WTC11 (cell line): ENCODE results near the gene LRSAM1.

Experiments
- CBFB ChIP-seq: sonication (generic); formaldehyde crosslinking; IDR thresholded peaks from 2 replicates; pipeline ENCODE4 v1.8.1; 2022; ENCODE audit warnings: mild to moderate bottlenecking, low read depth, missing genetic modification reagents
- CREM ChIP-seq: sonication (generic); formaldehyde crosslinking; IDR thresholded peaks from 2 replicates; pipeline ENCODE4 v1.8.1; 2022; ENCODE audit warnings: mild to moderate bottlenecking, missing genetic modification reagents, moderate library complexity
- ESRRA ChIP-seq: sonication (generic); formaldehyde crosslinking; IDR thresholded peaks from 2 replicates; pipeline ENCODE4 v1.8.1; 2022; ENCODE audit warnings: mild to moderate bottlenecking, missing genetic modification reagents, borderline replicate concordance
- FOXK1 ChIP-seq: sonication (generic); formaldehyde crosslinking; IDR thresholded peaks from 2 replicates; pipeline ENCODE4 v1.8.0; 2022; ENCODE audit warnings: mild to moderate bottlenecking, moderate library complexity, missing genetic modification reagents
- JUN ChIP-seq: sonication (generic); formaldehyde crosslinking; IDR thresholded peaks from 2 replicates; pipeline ENCODE4 v1.8.0; 2023; ENCODE audit warnings: mild to moderate bottlenecking, missing genetic modification reagents
- NFE2L1 ChIP-seq: sonication (generic); formaldehyde crosslinking; IDR thresholded peaks from 2 replicates; pipeline ENCODE4 v1.8.1; 2023; ENCODE audit warnings: missing genetic modification reagents
- TEAD1 ChIP-seq: sonication (generic); formaldehyde crosslinking; IDR thresholded peaks from 2 replicates; pipeline ENCODE4 v1.8.0; 2022; ENCODE audit warnings: mild to moderate bottlenecking, missing genetic modification reagents
- ZBTB21 ChIP-seq: sonication (generic); formaldehyde crosslinking; IDR thresholded peaks from 2 replicates; pipeline ENCODE4 v1.8.1; 2023; ENCODE audit warnings: mild to moderate bottlenecking, missing genetic modification reagents, borderline replicate concordance
- ZNF263 ChIP-seq: sonication (generic); formaldehyde crosslinking; IDR thresholded peaks from 2 replicates; pipeline ENCODE4 v1.8.1; 2022; ENCODE audit warnings: low read depth, mild to moderate bottlenecking, moderate library complexity, missing genetic modification reagents
- TF ChIP-seq, protein P1 (sequence below): sonication (generic); formaldehyde crosslinking; IDR thresholded peaks from 2 replicates; pipeline ENCODE4 v1.8.1; 2023; ENCODE audit warnings: mild to moderate bottlenecking, moderate library complexity, missing genetic modification reagents
- TF ChIP-seq, protein P2 (sequence below): sonication (generic); formaldehyde crosslinking; IDR thresholded peaks from 2 replicates; pipeline ENCODE4 v1.8.1; 2023; ENCODE audit warnings: mild to moderate bottlenecking, missing genetic modification reagents
- TF ChIP-seq, protein P3 (sequence below): sonication (generic); formaldehyde crosslinking; IDR thresholded peaks from 2 replicates; pipeline ENCODE4 v1.8.1; 2023; ENCODE audit warnings: mild to moderate bottlenecking, missing genetic modification reagents, moderate library complexity
- TF ChIP-seq, protein P4 (sequence below): fragments of 200-600 bp; IDR thresholded peaks from 2 replicates; pipeline ENCODE4 v1.8.0; 2022; ENCODE audit warnings: antibody characterized with exemption
- TF ChIP-seq, protein P5 (sequence below): sonication (generic); formaldehyde crosslinking; IDR thresholded peaks from 2 replicates; pipeline ENCODE4 v1.8.0; 2023; ENCODE audit warnings: missing genetic modification reagents, mild to moderate bottlenecking, borderline replicate concordance

DNA sequence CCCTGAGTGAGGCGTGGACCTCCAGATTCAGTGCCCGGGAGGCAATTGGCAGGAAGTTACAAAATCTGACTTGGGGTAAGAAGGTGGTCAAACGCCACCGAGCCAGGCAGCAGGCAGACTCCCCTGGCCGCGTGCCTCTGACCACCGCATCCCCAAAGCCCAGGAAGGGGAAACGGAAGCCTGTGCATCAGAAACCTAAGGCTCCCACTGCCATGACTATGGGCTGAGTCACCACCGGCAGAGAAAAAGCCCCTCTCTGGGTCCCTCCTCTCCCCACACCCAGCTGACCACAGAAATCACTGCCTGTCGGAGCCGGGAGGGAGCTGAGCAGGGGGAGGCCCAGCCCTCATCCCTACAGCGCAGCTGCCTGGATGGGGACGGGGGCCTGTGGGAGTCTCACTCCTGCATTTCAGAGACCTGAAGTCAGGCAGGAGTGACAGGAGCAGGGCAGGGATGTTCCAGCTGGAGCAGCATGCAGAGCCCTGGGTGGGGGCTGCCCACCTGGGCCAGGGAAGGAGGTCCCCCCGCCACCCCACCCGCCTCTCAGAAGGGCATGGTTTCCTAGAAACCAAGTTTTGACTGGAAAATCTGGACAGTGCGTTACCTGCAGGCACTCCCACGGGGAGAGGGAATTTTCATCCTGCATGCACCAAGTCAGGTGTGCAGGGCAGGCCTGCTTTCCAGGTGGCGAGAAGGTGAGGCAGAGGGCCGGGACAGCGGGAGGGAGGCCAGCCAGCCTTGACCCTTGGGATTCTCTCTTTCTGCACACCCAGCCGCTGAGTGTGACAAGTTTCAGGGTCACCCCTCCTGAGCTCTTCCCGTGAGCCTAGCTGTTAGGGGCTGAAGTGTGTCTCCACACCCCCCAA lies 68.2 kb downstream of the LRSAM1 start:
- no peak for TF ChIP-seq ZNF263 (CRISPR knock-in tag)
- TF ChIP-seq JUN (CRISPR knock-in tag), result no peak
- TF ChIP-seq, protein P1, sequence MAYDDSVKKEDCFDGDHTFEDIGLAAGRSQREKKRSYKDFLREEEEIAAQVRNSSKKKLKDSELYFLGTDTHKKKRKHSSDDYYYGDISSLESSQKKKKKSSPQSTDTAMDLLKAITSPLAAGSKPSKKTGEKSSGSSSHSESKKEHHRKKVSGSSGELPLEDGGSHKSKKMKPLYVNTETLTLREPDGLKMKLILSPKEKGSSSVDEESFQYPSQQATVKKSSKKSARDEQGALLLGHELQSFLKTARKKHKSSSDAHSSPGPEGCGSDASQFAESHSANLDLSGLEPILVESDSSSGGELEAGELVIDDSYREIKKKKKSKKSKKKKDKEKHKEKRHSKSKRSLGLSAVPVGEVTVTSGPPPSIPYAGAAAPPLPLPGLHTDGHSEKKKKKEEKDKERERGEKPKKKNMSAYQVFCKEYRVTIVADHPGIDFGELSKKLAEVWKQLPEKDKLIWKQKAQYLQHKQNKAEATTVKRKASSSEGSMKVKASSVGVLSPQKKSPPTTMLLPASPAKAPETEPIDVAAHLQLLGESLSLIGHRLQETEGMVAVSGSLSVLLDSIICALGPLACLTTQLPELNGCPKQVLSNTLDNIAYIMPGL (CRISPR knock-in tag), result no peak
- TF ChIP-seq, protein P2, sequence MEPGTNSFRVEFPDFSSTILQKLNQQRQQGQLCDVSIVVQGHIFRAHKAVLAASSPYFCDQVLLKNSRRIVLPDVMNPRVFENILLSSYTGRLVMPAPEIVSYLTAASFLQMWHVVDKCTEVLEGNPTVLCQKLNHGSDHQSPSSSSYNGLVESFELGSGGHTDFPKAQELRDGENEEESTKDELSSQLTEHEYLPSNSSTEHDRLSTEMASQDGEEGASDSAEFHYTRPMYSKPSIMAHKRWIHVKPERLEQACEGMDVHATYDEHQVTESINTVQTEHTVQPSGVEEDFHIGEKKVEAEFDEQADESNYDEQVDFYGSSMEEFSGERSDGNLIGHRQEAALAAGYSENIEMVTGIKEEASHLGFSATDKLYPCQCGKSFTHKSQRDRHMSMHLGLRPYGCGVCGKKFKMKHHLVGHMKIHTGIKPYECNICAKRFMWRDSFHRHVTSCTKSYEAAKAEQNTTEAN, result no peak
- TF ChIP-seq, protein P3, sequence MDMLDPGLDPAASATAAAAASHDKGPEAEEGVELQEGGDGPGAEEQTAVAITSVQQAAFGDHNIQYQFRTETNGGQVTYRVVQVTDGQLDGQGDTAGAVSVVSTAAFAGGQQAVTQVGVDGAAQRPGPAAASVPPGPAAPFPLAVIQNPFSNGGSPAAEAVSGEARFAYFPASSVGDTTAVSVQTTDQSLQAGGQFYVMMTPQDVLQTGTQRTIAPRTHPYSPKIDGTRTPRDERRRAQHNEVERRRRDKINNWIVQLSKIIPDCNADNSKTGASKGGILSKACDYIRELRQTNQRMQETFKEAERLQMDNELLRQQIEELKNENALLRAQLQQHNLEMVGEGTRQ (CRISPR knock-in tag), result no peak
- no peak for TF ChIP-seq ZBTB21 (CRISPR knock-in tag)
- TF ChIP-seq, protein P4, sequence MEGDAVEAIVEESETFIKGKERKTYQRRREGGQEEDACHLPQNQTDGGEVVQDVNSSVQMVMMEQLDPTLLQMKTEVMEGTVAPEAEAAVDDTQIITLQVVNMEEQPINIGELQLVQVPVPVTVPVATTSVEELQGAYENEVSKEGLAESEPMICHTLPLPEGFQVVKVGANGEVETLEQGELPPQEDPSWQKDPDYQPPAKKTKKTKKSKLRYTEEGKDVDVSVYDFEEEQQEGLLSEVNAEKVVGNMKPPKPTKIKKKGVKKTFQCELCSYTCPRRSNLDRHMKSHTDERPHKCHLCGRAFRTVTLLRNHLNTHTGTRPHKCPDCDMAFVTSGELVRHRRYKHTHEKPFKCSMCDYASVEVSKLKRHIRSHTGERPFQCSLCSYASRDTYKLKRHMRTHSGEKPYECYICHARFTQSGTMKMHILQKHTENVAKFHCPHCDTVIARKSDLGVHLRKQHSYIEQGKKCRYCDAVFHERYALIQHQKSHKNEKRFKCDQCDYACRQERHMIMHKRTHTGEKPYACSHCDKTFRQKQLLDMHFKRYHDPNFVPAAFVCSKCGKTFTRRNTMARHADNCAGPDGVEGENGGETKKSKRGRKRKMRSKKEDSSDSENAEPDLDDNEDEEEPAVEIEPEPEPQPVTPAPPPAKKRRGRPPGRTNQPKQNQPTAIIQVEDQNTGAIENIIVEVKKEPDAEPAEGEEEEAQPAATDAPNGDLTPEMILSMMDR, result no peak
- no peak for TF ChIP-seq ESRRA
- TF ChIP-seq FOXK1 (CRISPR knock-in tag), result no peak
- TF ChIP-seq, protein P5, sequence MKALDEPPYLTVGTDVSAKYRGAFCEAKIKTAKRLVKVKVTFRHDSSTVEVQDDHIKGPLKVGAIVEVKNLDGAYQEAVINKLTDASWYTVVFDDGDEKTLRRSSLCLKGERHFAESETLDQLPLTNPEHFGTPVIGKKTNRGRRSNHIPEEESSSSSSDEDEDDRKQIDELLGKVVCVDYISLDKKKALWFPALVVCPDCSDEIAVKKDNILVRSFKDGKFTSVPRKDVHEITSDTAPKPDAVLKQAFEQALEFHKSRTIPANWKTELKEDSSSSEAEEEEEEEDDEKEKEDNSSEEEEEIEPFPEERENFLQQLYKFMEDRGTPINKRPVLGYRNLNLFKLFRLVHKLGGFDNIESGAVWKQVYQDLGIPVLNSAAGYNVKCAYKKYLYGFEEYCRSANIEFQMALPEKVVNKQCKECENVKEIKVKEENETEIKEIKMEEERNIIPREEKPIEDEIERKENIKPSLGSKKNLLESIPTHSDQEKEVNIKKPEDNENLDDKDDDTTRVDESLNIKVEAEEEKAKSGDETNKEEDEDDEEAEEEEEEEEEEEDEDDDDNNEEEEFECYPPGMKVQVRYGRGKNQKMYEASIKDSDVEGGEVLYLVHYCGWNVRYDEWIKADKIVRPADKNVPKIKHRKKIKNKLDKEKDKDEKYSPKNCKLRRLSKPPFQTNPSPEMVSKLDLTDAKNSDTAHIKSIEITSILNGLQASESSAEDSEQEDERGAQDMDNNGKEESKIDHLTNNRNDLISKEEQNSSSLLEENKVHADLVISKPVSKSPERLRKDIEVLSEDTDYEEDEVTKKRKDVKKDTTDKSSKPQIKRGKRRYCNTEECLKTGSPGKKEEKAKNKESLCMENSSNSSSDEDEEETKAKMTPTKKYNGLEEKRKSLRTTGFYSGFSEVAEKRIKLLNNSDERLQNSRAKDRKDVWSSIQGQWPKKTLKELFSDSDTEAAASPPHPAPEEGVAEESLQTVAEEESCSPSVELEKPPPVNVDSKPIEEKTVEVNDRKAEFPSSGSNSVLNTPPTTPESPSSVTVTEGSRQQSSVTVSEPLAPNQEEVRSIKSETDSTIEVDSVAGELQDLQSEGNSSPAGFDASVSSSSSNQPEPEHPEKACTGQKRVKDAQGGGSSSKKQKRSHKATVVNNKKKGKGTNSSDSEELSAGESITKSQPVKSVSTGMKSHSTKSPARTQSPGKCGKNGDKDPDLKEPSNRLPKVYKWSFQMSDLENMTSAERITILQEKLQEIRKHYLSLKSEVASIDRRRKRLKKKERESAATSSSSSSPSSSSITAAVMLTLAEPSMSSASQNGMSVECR (CRISPR knock-in tag), result no peak
- TF ChIP-seq TEAD1 (CRISPR knock-in tag), result no peak
- no peak for TF ChIP-seq CBFB (CRISPR knock-in tag)
- TF ChIP-seq CREM (CRISPR knock-in tag), result no peak
- no peak for TF ChIP-seq NFE2L1 (CRISPR knock-in tag)
